HG03039 (cell line): Measurements from ENCODE around the gene CRIM1.

Experiments
- ATAC-seq: cut with Tn5 transposase; IDR thresholded peaks from one replicate; pipeline ENCODE4 v1.9.1; 2021; ENCODE audit warnings: mild to moderate bottlenecking, moderate library complexity; ENCODE audit not compliant: unreplicated experiment

The CRIM1 gene

DNA sequence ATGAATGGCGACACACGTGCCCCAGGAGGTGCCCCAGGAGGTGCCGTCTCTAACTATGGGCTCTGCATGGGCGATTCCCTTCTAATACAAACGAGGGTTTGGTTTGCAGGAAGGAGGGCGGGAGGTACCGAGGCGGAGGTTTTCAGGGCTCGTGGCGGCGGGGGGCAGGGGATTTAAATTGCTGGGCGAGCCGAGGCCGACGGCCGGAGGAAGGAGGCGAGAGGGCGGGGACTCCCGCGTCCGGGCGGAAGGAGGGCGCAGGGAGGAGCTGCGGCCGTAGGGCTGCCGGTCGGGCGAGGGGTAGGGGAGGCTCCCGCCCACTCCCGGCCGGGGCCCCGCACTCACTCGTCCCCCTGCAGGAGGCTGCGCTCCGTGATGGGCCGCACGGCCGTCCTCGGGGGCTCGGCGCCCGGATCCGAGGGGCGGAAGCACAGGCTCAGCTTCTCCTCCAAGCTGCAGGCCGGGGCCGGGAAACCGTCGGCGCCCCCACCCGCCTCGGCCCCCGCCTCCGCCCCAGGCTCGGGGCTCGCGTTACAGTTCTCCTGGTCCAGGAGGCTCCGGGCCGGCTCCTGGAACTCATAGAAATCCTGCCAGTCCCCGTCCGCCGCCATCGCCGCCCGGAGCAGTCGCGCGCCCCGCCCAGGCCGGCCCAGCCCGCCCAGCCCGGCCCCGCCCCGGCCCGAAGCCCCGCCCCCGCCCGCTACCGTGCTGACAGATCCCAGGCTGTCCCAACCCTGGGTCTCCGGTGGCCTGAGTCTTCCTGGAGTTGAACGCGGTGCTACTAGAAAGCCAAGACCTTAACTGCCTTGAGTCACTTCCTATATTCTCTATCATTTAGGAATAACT lies 242.2 kb downstream of the CRIM1 start, which contains the start of gene FEZ2:
FEZ2 (minus strand) TSS at position 637 of the 846 bp plus-strand sequence; CDS start at position 611, 26 bp downstream.
- peak; percentile 98 for ATAC-seq
